ENCODE data around the gene DOCK8.

Gene DOCK8

GRCh38 chr9:354453-354852 is 139.8 kb downstream of the DOCK8 start:
- TF ChIP-seq CTCF (conservative IDR thresholded peaks at IDR 0.05; ENCODE audit: control insufficient read depth, insufficient read depth, low read depth, low read length): no peak
- no peak for DNase-seq (ENCODE audit: low read depth)
- no peak overlapping the region for H3K4me3 ChIP-seq (ENCODE audit: control insufficient read depth, low read depth, low read length)

GRCh38 chr9:357560-357959 is 142.9 kb downstream of the DOCK8 start:
- no peak overlapping the region for H3K4me3 ChIP-seq (ENCODE audit: control insufficient read depth, low read depth, low read length)
- no peak for TF ChIP-seq CTCF (conservative IDR thresholded peaks at IDR 0.05; ENCODE audit: control insufficient read depth, insufficient read depth, low read depth, low read length)
- no peak for DNase-seq (ENCODE audit: low read depth)

GRCh38 chr9:362561-363273 is 148.1 kb downstream of the DOCK8 start:
- TF ChIP-seq CTCF (conservative IDR thresholded peaks at IDR 0.05; ENCODE audit: control insufficient read depth, insufficient read depth, low read depth, low read length): no peak
- DNase-seq (ENCODE audit: low read depth): no peak

GRCh38 chr9:363274-363612 is 148.6 kb downstream of the DOCK8 start:
- no peak for DNase-seq (ENCODE audit: low read depth)
- TF ChIP-seq CTCF (conservative IDR thresholded peaks at IDR 0.05; ENCODE audit: control insufficient read depth, insufficient read depth, low read depth, low read length): no peak
- no peak overlapping the region for H3K4me3 ChIP-seq (ENCODE audit: control insufficient read depth, low read depth, low read length)

More at GRCh38 chr9:362561-363273, 148.1 kb downstream of the DOCK8 start:
- no peak overlapping the region for H3K4me3 ChIP-seq (ENCODE audit: control insufficient read depth, low read depth, low read length)

GRCh38 chr9:365436-365835 is 150.8 kb downstream of the DOCK8 start:
- DNase-seq (ENCODE audit: low read depth): no peak
- no peak overlapping the region for H3K4me3 ChIP-seq (ENCODE audit: control insufficient read depth, low read depth, low read length)
- TF ChIP-seq CTCF (conservative IDR thresholded peaks at IDR 0.05; ENCODE audit: control insufficient read depth, insufficient read depth, low read depth, low read length): no peak

GRCh38 chr9:366620-367019 is 152.0 kb downstream of the DOCK8 start:
- no peak for DNase-seq (ENCODE audit: low read depth)
- no peak overlapping the region for H3K4me3 ChIP-seq (ENCODE audit: control insufficient read depth, low read depth, low read length)
- TF ChIP-seq CTCF (conservative IDR thresholded peaks at IDR 0.05; ENCODE audit: control insufficient read depth, insufficient read depth, low read depth, low read length): no peak

GRCh38 chr9:370086-370485 is 155.4 kb downstream of the DOCK8 start:
- TF ChIP-seq CTCF (conservative IDR thresholded peaks at IDR 0.05; ENCODE audit: control insufficient read depth, insufficient read depth, low read depth, low read length): no peak
- no peak for DNase-seq (ENCODE audit: low read depth)
- H3K4me3 ChIP-seq (ENCODE audit: control insufficient read depth, low read depth, low read length): no peak overlapping the region
